GM21529 (cell line): ENCODE data around the gene KCNN4.
"Not testable (repeated sequence)": the region's sequence is repeated elsewhere in the genome, so short reads cannot be mapped to it uniquely, and the experiment has no call there.

Experiments used
- ATAC-seq: cut with Tn5 transposase; IDR thresholded peaks from one replicate; pipeline ENCODE4 v1.9.1; 2021; ENCODE audit not compliant: unreplicated experiment

The KCNN4 gene

GRCh38 chr19:43780706-43781525 is at the start of gene KCNN4:
Gene KCNN4, minus strand, starts transcription at chr19:43780973. Its CDS starts 112 bp downstream, at chr19:43780861.
- peak; percentile 37 for ATAC-seq

DNA sequence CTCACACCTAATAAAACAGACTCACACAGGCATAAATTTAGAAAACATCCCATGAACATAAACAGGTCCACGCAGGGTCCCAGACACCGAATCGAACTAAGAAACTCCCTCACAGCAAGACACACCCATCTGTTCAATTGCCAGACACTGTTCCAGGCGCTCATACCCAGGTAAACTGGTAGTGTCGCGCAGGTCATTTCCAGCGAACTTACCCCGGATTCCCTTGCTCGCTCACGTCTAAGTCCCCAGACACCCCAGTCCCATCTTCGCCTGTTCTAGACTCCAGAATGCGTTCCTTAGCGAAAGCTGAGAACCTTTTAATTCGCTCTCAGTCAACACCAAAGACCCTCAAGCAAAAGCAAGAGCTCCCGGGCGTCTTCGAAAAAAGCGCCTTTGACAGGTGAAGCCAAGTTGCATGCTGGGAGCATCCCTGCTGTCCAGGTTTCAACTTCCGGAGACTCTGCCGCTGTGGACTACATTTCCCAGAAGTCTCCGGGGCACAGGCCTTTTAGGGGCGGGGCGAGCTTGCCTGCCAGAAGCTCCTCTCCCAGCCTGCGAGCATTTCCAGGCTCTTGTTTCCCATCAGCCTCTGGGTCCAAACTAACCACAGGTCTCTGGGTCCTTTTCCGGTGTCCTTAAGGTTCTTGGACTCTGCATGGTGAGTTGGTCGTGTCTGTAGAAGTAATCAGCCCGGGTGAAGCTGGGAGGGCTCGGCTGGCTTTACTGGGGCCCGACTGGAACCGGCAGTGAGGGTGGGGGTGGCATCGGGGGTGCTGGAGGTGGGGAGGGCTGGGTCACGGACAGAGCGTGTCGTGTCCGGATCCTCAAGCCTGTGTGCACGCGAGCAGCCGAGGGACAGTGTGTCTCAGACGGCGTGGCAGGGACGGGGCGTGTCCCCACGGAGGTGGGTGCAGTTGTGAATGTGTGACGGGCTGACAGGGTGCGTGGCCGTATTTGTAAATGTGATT is 46.3 kb upstream of the KCNN4 start, which contains the start of gene ZNF283:
ZNF283 (plus strand) TSS at position 535 of the 968 bp plus-strand sequence. CDS start 6,184 bp downstream, outside the sequence.
- ATAC-seq: peak; percentile 85

DNA sequence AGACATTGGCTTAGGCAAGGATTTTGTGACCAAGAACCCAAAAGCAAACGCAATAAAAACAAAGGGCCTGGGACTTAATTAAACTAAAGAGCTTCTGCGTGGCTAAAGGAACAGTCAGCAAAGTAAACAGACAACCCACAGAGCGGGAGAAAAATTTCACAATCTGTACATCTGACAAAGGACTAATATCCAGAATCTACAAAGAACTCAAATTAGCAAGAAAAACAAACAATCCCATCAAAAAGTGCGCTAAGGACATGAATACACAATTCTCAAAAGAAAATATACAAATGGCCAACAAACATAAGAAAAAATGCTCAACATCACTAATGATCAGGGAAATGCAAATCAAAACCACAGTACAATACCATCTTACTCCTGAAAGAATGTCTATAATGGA is 43.8 kb upstream of the KCNN4 start:
- not testable (repeated sequence) for ATAC-seq

DNA sequence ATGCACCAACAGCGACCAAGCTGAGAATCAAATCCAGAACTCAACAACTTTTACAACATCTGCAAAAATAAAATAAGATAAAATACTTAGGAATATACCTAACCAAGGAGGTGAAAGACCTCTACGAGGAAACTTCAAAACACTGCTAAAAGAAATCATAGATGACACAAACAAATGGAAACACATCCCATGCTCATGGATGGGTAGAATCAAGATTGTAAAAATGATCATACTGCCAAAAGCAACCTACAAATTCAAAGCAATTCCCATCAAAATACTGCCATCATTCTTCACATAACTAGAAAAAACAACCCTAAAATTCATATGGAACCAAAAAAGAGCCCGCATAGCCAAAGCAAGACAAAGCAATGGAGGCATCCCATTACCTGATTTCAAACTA is 43.1 kb upstream of the KCNN4 start:
- not testable (repeated sequence) for ATAC-seq

DNA sequence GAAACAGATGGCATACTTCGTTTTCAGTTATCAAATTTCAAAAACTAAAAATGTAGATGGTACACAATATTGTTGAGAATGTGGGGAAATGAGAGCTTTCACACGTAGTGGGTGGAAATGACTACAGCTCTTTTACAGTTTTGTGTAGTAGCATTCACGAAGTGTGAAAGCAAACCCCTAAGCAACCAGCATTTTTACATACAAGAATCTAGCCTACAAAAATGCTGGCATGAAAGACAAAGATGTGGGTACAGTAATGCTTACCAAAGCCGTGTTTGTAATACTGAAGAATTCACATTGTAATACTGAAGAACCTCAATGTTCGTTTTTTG is 40.1 kb upstream of the KCNN4 start:
- ATAC-seq: no peak

DNA sequence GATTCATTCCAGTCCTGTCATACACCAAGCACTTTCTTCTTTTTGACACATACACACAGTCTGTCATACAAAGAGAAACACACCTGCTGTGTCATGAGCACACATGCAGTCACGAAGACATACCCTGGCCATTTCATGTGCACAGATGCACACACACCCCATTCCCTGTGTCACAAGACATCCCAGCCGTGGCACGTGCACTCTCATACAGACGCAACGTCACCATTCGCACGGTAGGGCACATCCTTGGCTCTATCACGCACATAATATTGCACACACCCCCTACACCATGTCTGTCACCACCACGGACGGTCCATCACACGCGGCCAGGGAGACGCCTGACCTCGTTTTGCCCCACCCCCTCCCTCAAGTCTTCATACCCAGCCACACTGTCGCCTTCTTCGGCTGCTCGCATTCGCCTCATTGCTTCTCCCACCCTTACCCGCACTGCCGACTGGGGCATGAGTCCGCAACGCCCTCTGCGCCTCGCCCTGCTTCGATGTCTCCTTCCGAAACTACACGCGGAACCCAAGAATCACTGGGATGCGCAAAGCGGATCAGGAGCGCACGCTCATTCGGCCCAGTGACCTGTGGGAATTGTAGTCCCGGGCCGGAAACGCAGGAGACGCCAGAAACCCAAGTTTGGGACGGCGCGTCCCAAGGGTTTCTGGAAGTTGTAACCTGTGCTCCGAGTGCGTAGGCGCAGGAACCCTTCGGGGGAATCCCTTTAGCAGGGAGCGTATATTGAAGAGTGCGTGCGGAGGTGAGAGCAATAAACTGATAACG is 39.5 kb upstream of the KCNN4 start:
- ATAC-seq: no peak

DNA sequence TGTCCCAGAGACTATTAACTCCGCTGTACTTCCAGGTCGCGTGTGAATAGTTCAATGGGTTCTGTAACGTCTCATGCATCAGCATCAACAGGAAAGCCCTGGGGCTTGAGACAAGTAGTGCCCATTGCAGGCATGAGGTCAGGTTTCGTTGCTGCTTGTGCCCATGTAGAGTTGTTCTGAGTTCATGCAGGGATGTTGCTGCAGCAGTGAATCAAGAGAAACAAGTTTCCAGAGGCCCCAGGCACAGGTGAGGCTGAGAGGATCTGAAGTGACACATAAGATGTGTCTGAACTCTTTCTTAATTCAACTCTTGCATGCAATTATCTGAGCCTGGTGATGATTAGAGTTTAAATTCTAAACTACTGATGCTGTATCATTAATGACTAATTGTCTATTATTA is 37.7 kb upstream of the KCNN4 start:
- ATAC-seq: no peak

DNA sequence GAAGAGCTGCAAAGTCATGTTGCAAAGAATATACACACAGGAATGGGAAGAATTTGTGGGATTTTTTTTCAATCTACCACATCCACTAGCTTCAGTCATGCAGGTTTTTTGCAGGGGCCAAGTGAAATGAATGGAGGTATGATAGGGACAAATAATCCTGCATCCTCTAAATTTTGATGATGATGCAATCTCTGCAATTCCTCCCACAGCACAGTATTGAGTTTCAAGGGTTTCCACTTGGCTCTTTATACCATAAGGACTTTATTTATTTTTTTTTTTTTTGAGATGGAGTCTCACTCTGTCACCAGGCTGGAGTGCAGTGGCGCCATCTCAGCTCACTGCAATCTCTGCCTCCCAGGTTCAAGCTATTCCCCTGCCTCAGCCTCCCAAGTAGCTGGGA is 36.7 kb upstream of the KCNN4 start:
- not testable (repeated sequence) for ATAC-seq

DNA sequence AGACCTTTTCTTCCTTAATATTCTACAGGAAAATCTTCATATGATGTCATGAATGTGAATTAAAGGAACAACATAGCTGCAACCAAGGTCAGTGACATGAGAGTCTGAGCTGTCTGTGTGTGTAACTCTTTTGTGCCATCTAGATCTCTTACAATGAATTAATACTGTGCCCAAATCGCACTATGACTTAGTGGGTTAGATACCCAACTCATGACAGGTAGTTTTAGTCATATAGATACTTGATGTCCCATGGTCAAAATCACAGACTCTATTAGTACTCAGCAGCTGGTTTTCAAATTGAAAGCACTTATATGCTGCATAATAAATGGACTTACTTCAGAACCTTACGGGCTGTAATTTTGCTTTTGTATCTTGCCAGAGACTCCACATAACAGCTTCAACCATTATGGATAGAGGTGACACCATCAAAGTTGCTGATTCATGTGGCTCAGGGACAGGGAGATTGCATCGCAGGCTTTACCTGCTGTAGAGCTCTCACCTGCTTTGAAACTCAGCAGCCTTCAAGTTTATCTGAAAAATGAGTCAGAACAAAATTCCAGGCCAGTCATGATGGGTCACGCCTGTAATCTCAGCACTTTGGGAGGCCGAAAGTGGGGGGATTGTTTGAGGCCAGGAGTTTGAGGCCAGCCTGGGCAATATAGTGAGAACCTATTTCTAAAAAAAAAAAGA is 34.0 kb upstream of the KCNN4 start:
- no peak for ATAC-seq

DNA sequence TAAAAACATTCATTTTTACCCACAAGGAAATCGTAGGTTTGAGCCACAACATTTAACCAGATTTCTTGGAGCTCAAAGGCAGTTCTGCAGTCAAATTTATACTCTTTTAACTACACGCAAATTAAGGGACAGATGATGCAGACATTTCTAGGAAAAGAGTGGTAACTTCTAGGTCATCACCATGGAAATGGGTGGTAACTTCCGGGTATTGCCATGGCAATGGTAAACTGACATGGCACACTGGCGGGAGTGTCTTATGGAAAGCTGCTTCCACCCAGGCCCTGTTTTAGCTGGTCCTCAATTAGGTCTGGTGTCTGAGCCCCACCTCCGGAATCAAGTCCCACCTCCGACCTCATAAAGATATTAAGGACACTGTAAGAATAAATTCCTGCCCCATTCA is 31.9 kb upstream of the KCNN4 start:
- no peak for ATAC-seq

- ATAC-seq: no peak
These were observed 31.5 kb upstream of the KCNN4 start for GRCh38 chr19:43812259-43812658.

- no peak for ATAC-seq
These were observed 31.1 kb upstream of the KCNN4 start for GRCh38 chr19:43811837-43812236.

DNA sequence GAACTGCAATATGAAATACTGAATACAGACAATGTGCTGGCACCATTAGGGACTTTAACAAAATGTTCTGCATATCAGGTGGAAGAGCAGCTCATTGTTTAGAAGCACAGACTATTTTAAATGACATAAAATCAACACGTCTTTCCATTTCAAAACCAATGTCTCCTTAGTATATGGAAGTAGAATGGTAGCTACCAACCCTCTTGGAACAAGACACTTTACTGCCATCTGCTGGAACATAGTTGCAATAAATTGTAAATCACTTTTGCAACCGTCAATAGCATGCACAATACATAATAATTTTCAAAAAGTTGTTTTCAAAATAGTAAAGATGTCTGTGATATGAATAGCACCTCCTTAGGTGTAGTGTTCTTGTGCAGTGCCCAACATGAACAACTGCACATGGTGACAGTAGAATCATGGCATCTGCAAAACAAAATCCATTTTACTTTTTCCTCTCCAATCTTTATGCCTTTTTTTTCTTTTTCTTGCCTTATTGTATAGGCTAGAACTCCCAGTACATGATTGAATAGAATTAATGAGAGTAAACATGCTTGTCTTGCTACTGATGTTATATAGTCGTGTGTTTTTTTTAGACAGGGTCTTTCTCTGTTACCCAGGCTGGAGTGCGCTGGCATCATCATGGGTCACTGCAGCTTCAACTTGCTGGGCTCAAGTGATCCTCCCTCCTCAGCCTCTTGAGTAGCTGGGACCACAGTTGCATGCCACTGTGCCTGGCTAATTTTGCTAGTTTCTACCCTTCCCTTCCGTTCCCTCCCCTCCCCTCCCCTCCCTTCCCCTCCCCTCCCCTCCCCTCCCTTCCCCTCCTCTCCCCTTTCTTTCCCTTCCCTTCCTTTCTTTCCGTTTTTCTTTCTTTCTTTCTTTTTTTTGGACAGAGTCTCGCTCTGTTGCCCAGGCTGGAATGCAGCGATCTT is 29.3 kb upstream of the KCNN4 start:
- ATAC-seq: no peak

GRCh38 chr19:43807651-43808050 is 26.9 kb upstream of the KCNN4 start:
- ATAC-seq: no peak

DNA sequence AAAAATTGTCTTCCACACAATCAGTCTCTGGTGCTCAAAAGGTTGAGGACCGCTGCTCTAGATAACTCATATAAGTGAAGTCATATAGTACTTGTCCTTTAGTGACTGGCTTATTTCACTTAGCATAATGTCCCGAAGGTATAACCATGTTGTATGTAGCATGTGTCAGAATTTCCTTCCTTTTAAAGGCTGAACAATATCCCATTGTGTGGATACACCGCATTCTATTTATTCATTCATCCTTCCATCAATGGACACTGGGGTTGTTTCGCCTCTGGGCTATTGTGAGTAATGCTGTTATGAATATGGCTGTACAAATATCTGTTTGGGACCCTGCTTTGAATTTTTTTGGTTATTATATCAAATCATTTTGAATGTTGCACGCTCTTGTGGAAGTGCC is 26.1 kb upstream of the KCNN4 start:
- ATAC-seq: no peak

DNA sequence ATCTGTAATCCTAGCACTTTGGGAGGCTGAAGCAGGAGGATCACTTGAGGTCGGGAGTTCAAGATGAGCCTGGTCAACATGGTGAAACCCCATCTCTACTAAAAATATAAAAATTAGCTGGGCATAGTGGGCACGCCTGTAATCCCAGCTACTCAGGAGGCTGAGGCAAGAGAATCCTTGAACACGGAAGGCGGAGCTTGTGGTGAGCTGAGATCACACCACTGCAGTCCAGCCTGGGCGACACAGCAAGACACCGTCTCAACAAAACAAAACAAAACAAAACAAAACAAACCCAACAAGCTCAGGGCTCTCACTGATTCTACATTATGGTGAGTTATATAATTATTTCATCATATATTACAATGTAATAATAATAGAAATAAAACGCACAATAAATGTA is 25.6 kb upstream of the KCNN4 start:
- ATAC-seq: not testable (repeated sequence)

DNA sequence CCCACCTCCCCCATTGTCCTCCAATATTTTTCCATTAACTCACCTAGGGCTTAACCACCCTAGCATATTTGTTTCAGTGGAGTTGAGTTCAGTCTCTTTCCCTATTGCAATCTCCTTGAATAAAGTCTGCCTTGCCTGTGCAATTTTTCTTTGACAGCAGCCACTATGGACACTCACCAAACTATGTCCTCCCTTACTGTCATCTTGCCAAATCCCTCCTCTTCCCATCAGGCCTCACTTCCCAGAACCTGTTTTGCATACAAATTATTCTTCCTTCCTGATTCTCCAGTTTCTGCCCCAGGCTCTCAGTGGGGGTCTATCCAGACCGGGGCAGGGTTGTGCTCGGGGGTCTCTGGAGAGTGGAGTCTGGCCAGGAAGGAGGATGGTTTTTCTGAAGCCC is 23.7 kb upstream of the KCNN4 start:
- ATAC-seq: no peak

DNA sequence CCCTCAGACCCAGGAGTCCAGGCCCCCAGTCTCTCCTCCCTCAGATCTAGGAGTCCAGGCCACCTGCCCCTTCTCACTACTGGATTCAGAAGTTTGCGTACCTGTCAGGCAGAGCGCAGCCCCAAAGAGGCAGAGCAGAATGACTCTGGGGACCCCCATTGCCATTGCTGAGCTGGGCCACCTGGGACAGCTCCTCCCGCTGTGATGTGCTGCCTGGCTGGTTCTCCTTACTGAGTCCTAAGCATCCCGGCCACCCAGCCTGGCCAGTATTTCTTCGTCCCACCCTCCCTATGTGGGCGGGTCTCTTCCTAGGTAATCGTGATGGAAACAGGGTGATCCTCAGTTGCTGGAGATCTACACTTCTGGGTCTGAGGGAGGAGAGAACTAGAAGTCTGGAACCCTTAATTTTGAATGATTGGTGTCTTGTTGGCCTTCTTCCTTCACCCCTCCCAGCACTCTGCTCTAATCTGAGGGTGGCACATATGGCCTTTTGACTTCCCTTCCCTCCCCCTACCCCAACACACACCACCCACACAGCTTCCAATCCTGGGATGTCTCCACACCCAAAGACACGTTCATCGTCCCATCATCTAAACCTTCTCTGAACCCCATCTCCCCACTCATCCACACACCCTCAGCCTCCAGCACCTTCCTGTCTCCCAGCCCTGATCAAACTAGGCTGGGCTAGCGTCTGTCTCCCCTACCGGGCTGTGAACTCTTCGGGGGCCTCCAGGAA is 21.6 kb upstream of the KCNN4 start, which contains the start of gene LYPD5:
LYPD5 (minus strand) TSS at position 232 of the 736 bp plus-strand sequence; CDS start at position 165, 67 bp downstream.
- no peak for ATAC-seq
